Occipital lobe (tissue), 2 donors: ENCODE results near the gene MKI67. TPM values are rescaled to one million over a fixed set of nuclear protein-coding genes. Genes with fewer than 3 reads are reported as not detected.
"Not testable (repeated sequence)": the region's sequence is repeated elsewhere in the genome, so short reads cannot be mapped to it uniquely, and the experiment has no call there.

Experiments
- DNase-seq: peaks from one replicate; lab custom pipeline; 2025; lab: John Stamatoyannopoulos, UW
- total RNA-seq: library from RNA; depleted of rRNA; stranded (reverse); fragments of >200 nt; gene quantifications from one replicate; pipeline ENCODE4 v1.2.3, GENCODE V29; 2014

The MKI67 gene, protein sequence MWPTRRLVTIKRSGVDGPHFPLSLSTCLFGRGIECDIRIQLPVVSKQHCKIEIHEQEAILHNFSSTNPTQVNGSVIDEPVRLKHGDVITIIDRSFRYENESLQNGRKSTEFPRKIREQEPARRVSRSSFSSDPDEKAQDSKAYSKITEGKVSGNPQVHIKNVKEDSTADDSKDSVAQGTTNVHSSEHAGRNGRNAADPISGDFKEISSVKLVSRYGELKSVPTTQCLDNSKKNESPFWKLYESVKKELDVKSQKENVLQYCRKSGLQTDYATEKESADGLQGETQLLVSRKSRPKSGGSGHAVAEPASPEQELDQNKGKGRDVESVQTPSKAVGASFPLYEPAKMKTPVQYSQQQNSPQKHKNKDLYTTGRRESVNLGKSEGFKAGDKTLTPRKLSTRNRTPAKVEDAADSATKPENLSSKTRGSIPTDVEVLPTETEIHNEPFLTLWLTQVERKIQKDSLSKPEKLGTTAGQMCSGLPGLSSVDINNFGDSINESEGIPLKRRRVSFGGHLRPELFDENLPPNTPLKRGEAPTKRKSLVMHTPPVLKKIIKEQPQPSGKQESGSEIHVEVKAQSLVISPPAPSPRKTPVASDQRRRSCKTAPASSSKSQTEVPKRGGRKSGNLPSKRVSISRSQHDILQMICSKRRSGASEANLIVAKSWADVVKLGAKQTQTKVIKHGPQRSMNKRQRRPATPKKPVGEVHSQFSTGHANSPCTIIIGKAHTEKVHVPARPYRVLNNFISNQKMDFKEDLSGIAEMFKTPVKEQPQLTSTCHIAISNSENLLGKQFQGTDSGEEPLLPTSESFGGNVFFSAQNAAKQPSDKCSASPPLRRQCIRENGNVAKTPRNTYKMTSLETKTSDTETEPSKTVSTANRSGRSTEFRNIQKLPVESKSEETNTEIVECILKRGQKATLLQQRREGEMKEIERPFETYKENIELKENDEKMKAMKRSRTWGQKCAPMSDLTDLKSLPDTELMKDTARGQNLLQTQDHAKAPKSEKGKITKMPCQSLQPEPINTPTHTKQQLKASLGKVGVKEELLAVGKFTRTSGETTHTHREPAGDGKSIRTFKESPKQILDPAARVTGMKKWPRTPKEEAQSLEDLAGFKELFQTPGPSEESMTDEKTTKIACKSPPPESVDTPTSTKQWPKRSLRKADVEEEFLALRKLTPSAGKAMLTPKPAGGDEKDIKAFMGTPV (N-terminal part only)
- total RNA-seq, result 1.7 TPM

DNA sequence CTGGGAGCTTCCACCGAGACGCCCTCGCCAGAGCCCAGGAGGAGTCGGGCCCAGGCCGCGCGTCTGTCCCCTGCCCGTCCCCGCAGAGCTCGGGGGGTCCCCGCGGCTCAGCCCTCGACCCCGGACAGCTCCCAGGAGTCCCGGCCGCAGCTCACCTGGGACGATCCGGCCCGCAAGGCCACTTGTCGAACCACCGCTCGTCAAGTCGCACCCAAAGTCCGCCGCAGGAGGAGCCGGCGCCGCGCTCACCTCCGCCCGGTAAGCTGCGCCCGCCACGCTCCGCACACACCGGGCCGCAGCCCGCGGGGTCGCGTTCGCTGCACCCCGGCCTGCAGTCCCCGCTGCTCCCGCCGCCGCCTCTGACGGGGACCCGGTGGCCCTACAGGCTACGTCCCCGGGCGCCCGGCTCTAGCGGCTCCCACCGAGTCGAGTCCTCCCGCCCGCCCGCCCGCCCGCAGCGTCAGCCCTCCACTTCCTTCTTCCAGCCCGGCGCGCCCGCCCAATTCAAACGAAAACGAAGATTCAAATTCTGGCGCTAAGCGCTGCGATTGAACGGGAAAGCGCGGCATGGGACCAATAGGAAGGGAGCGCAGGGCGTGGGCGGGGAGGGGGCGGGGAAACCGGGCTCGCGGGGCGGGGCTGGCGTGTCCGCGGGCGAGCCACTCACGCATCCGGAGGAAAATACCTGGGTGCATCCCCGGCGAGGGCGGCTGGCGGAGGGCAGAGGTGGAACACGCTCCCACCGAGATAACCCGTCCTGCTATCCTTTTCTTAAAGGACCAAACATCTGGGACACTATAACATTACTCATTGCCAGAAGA is at the start of gene MKI67:
Gene MKI67, minus strand, starts transcription at position 480 of the 821 bp plus-strand sequence. CDS start 756 bp downstream, outside the sequence.
- peak; percentile 54 for DNase-seq

DNA sequence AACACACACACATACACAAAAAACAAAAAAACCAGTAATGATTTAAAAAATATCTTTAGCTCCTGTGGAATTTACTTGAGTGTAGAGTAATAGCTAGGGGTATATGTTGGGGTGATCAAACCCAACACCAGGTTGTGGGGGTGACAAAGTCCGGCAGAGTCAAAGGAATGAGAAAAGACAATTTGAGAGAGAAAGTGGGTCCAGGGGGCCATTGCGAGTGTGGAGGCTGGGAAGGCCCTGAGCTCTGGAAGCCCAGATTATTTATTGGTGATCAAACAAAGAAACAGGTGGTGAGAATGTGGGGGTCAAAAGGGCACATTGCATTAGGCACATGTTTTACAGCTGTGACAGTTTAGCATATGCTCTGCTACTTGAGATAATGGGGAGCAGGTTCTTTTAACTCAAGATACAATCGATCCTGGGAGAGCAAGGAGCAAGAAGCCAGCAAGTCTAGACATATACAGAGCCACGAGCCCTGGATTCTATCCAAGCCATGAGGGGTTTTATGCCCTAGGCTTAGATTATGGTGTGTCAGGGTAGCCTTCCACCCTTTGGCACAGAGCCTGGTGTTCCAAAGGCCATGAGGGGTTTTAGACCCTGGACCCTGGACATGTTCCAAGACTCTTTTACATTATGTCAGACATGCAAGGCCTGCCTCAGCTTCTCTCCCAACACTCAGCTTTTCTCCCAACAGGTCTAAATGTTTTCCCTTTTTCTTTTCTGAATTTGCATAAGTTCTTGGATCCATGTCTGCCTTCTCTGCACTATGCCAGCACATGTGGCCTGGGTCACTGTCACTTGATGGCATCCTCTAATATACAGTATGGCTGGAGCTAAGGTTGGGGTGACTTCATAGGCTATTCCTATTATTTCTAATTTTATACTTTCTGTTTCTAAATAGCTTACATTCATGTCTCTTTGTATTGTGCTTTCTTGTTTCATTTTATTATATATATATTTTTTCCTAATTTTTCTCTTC is 48.6 kb upstream of the MKI67 start:
- no peak for DNase-seq

DNA sequence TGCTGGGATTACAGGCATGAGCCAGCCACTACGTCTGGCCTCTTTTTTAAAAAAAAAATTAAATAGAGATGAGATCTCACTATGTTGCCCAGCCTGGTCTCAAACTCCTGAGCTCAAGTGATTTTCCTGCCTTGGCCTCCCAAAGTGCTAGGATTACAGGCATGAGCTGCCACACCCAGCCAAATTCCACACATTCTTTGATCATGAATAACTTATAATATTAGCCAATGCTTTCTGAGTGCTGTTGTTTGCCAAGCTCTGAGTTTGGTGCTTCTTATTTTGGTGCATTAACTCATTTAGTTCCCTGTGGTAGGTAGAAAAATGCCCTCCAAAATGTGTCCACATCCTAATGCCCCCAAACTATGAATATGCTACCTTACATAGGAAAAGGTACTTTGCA is 47.2 kb upstream of the MKI67 start:
- no peak for DNase-seq

DNA sequence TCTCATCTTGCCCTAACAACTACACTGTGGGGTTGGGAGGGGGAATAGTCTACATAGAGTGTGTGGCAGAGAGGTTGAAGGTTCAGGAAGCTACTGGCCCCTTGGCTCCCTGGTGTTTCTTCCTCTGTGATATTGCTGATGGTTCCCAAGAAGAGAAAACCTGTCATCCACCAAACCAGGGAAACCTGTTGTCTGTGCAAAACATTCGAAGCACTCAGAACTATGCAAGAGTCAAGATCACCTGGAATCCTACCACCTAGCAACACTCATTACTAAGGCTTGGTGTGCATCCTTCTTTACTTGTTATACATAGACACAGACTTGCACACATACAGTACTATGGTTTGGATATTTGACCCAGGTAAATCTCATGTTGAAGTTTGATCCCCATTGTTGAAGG is 46.5 kb upstream of the MKI67 start:
- DNase-seq, result no peak

DNA sequence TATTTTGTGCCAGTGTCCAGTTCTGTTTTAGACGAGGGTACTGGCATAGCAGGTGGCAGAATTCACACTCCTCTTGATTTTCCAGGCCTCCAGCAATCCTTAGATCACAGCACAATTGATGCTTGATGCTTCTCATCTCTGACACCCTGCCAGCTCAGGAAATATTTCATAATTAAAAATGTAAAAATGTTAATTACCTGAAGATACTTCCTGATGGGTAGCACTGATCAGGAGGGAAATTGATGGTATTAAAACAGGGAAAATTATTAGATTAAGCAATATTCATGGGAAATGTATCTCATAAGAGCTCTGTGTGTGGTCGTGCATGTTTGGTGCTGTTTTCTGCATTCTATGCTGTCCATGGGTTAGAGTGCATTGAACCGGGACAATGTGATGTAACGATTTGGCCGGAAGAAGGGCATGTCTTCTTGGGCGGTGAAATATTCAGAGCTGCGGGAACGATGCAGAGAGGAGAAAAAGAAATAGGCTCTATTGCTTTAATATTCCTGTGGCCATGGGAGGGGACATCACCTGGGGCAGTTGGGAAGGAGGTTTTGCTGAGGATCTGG is 43.7 kb upstream of the MKI67 start:
- no peak for DNase-seq

DNA sequence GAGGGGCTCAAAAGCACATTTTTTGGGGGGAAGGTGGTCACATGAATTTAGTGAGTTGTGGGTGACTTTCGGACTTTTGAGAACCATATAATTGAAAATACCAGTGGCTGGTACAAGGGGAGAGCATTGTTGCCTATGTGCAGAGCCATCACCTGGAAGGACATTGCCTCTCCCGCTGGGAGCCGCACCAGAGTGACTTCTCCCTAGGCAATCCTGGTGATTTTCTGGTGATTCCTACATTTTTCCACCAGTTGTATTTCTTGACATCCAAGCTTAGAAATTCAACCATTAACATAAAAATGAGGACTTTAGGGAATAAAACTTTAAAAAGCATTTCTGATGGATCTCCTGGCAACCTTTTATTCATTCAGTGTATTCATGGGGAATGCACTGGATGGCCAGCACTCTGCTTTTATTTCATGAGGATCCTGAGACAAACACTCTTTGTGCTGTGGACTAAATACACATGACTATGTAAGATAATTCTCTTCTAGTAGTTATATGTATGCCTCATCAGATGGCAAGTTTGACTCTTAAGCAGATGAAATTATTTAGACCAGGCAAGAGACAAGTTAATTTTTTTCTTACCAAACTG is 41.8 kb upstream of the MKI67 start:
- no peak for DNase-seq

DNA sequence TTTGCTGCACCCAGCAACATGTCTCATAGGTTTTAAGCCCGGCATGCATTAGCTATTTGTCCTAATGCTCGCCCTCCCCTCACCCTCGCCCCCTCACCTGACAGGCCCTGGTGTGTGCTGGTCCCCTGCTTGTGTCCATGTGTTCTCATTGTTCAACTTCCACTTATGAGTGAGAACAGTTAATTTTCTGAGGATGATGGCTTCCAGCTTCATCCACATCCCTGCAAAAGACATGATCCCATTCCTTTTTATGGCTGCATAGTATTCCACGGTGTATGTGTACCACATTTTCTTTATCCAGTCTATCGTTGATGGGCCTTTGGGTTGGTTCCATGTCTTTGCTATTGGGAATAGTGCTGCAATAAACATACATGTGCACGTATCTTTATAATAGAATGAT is 40.9 kb upstream of the MKI67 start:
- DNase-seq, result not testable (repeated sequence)

DNA sequence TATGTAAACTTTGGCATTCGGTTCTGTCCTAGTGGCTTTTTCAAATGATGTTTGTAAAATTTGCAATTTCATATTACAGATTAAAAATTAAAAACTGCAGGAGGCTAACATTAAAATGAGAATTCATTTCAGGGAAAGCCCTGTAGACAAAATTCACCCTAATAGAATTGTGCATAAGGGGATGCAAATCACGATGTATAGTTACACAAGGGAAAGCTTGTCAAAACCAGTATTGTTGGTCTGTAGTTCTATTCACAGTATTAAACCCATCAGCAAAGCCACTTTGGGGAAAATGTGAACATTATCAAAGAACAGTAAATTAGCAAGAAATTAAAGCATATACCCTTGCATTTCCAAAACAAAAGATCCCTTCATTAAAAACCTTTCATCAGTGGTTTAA is 39.9 kb upstream of the MKI67 start:
- no peak for DNase-seq

DNA sequence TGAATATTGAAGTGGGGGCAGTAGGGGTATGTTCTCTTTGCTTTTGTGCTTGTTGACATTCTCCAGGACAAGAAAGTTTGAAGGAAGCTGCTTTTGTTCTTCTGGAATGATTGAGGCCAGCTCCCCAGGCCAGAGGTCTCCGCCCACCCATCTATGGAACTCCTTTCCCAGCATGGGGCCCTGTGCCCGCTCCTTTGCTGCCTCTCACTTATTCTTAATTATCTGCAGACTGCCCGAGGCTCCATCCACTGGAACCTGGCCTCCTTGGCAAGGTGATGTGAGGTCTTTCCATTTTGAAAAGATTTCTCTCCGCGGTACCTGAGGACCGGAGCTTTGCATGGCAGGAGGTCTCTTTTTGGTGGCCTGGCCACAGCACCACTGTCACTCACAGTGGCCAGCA is 39.3 kb upstream of the MKI67 start:
- DNase-seq, result no peak

DNA sequence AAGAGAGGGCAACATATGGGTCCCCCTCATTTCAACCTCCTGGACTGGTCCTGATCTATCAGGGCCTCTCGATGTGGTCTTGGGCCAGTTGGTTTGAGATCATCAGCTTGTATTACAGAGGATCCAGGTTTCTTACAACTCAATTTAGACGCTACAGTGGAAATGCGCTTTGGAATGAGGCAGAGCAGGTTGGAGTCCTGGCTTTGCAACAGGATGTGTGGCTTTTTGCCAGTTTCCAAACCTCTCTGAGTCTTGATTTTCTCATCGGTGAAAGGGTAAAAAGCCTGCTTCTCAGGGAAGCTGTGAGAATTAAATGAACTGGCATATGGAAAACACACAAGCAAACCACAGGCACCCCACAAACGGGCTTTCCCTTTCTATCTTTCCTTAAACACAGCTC is 37.5 kb upstream of the MKI67 start:
- no peak for DNase-seq

DNA sequence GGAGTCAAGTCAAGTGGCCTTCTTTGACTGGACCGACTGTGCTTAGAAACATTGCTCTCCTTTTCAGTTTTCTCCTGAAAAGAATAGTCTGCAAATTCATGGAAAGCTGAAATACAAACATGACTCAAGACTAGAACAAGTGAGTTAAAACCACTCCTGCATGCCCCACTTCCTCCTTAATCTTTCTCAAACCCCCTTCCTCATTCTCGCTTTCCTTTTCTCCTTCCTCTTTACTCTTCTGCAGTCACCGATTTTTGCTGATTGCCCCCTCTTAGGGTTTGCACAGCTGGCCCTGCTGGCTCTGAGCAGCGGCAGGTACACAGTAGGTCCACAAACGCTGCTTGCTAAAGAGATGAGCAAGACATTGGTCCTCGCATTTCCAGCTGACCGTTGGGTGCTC is 34.8 kb upstream of the MKI67 start:
- DNase-seq, result no peak

DNA sequence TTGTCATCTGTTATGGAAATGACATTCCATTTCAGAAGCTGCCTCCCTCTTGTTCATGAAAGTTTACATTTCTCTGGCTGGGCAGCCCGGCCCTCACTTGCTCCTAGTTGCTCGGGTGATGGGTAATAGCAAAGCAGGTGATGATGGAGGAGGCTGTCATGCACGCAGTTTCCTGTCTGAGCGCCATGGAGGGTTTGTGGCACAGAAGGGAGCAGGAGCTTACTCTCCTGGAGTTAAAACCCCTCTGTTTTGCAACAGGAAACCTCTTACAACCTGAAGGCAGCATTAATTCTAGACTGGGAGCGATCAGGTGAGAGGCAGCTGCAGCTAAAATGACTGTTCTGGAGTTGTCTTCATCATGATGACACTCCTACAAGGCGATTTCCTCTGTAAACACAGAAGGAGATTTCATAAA is 34.1 kb upstream of the MKI67 start:
- DNase-seq, result no peak

DNA sequence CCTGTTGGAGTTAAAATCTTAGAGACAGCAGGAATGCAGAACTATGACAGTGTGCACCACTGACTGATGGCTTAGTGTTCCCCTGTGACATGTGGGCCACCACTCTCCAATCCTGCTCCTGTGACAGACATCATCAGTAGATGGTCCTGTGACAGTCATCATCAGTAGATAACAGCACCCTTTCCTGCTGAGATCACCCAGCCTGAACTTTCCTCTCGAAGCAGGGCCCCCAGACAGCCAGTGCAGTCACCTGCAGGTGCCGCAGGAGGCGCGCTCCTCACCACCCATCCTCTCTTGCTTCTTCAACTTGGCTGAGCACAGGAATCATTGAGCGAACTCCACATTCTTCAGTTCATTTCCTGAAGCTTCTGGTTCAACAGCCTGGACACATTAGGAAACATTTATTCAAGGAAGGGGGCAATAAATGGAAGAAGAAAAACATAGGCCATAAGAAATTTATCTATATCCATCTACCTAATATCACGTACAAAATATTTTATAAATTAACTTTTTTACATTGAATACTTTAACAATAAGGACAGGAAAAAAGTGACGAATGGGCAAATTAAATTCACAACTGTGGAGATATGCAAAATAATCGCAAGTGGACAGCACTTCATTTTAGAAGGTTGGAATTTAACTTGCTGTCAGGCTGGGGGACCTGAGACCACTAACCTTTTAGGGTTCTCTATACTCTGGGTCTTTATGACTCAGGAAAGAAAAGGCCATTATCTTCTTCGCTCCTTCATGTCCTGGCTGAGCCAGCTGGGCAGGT is 32.0 kb upstream of the MKI67 start:
- no peak for DNase-seq

DNA sequence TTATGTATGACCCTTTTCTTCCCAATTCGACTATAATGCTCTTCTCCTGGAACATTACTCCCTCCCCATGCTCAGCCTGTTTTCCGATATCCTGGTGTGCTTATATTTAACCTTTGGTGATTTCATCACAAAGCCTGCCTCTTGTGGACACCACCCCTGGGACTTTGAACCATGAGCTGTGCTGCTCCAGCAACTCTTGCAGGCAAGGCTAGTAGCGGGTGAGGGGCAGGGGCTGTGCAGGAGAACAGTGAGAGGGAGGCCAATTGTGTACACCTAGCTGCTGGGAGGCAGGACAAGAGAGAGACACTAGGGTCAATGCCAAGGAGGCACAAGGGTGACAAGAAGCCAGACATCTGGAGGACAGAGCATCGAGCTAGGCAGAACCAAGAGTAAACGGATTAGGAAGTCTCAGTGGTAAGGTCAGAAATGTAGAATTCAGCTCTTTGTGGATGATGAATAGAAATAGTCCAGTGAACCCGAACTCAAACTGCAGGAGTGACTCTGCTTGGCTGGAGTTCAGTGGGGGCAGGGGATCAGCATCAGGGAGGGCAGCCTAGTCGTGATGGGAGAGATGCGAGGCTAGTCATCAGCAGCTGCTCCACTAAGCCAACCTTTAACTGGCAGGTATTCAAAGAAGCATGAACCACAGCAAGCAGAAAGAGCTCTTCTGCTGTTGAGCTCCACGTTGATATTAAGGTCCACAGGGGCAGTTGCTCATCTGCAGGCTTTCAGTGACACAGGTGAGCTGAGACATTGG is 31.0 kb upstream of the MKI67 start:
- DNase-seq, result no peak

DNA sequence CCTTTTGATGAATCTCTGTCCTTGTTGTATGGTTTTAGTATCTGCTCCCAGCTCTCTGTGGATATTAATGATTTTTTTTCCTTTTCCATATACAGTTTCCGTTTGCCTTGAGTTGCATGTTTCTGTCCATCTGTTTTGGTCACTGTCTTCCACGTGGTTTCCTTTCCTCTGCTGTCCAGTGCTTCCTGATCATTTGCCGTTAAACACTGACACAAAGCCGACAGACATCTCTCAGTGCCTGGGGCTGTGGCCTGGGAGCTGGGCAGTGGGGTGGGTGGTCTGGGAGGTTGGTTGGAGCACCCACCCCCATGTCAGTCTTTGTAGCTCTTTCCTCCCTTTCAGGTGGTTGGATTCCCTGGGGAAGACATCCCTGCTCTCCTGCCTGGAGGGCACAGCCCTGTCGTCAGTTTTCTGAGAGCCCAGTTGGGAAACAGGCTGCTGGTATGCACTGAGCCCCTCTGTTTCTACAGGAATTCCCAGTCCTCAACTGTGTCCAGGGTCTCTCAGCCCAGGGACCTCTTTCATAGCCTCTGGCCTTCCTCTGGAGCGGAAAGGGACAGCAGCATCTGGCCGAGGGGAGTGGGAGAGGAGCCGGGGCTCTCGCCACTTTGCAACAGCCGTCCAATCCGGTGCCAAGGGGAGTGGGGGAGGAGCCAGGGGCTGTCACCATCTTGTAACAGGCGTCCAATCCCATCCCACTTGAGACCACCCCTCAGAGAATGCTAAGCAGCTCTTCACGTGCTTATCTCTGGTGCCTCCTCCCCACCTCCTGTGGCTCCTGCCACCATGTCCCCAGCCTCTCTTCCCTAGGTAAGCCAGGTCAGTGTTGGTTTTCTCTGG is 26.7 kb upstream of the MKI67 start:
- no peak for DNase-seq

DNA sequence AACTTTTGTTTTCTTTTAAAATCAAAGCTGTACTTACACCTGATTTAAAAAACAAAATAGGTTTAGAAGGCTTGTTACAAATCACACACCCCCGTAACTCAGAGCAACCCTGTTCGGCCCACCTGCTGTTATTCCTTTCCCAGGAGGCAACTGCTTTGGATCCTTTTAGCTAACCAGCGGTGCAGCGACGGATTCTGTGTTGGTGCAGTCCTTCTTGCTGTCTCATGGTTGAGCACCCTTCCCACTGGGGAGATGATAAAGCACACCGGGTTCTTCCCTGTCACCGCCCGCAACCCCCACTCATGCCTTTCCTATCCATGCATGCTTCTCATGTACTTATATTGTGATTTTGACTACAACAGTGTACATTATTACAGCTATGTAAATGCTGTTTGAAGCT is 24.8 kb upstream of the MKI67 start:
- no peak for DNase-seq

DNA sequence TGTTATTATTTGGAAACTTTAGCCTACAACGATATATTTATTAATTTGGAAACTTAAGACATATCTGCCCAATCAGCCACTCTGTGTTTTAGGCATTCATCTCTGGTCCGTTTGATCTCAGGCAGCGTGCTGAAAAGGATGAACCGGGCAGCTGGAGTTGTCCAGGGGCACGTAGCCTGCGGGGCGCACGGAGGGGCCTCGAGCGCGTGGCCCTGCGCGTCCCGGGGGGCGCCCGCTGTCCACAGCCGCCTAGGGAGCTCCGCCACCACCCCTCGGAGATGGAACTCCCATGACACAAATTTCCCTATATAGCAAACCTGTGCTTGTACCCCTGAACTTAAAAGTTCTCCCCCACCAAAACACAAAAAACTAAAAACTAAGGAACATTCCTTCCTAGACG is 24.3 kb upstream of the MKI67 start:
- no peak for DNase-seq
